OCI-LY1 (cell line): ENCODE data around the gene SLC29A2.

Experiments
- H2AFZ ChIP-seq: fragments of 200-600 bp; sonication (generic), shearing (Covaris generic); 2 replicates; pipeline ENCODE4 v1.6.0; 2014; ENCODE audit warnings: antibody characterized with exemption, mild to moderate bottlenecking, low read length
- H3F3A ChIP-seq: fragments of 200-600 bp; sonication (generic), shearing (Covaris generic); 2 replicates; pipeline ENCODE4 v1.6.0; 2014; ENCODE audit warnings: mild to moderate bottlenecking, antibody characterized with exemption, low read length, moderate library complexity; ENCODE audit not compliant: insufficient read depth
- H3K27ac ChIP-seq: fragments of 200-600 bp; sonication (generic); 2 replicates; pipeline ENCODE4 v1.5.1; 2014; ENCODE audit warnings: low read length, mixed run types, mild to moderate bottlenecking, low read depth; ENCODE audit not compliant: poor library complexity, severe bottlenecking
- H3K27me3 ChIP-seq: fragments of 200-600 bp; sonication (generic); 2 replicates; pipeline ENCODE4 v1.6.0; 2014; ENCODE audit warnings: antibody characterized with exemption, mild to moderate bottlenecking, low read length, moderate library complexity; ENCODE audit not compliant: insufficient read depth
- H3K36me3 ChIP-seq: fragments of 200-600 bp; sonication (generic); 2 replicates; pipeline ENCODE4 v1.6.1; 2014; ENCODE audit warnings: mild to moderate bottlenecking, antibody characterized with exemption, low read length, moderate library complexity, mixed read lengths; ENCODE audit not compliant: insufficient read depth
- H3K4me1 ChIP-seq: fragments of 200-600 bp; sonication (generic); 2 replicates; pipeline ENCODE4 v1.5.1; 2014; ENCODE audit warnings: mild to moderate bottlenecking, low read length, moderate library complexity; ENCODE audit not compliant: insufficient read depth, severe bottlenecking
- H3K4me2 ChIP-seq: fragments of 200-600 bp; sonication (generic), shearing (Covaris generic); 2 replicates; pipeline ENCODE4 v1.6.1; 2014; ENCODE audit warnings: low read length
- H3K4me3 ChIP-seq: fragments of 200-600 bp; sonication (generic); 2 replicates; pipeline ENCODE4 v1.5.1; 2014; ENCODE audit warnings: low read length, low read depth, mild to moderate bottlenecking, mixed read lengths; ENCODE audit not compliant: poor library complexity, severe bottlenecking
- H3K79me2 ChIP-seq: fragments of 200-600 bp; shearing (Covaris generic); 2 replicates; pipeline ENCODE4 v1.6.1; 2016; ENCODE audit warnings: mixed run types, low read length, mixed read lengths; ENCODE audit not compliant: insufficient read depth
- H3K9ac ChIP-seq: fragments of 200-600 bp; sonication (generic), shearing (Covaris generic); 2 replicates; pipeline ENCODE4 v1.6.1; 2014; ENCODE audit warnings: mild to moderate bottlenecking, low read length, mixed read lengths
- H3K9me2 ChIP-seq: fragments of 200-600 bp; sonication (generic), shearing (Covaris generic); 2 replicates; pipeline ENCODE4 v1.6.1; 2014; ENCODE audit warnings: low read depth, mild to moderate bottlenecking, low read length, mixed read lengths
- H3K9me3 ChIP-seq: fragments of 200-600 bp; shearing (Covaris generic); 2 replicates; pipeline ENCODE4 v1.6.1; 2014; ENCODE audit warnings: low read length, mixed read lengths
- H4K20me1 ChIP-seq: fragments of 200-600 bp; sonication (generic), shearing (Covaris generic); 2 replicates; pipeline ENCODE4 v1.6.0; 2016; ENCODE audit warnings: mild to moderate bottlenecking, low read length; ENCODE audit not compliant: insufficient read depth
- CTCF ChIP-seq: fragments of 200-600 bp; sonication (generic), shearing (Covaris generic); IDR thresholded peaks from 2 replicates; pipeline ENCODE4 v1.5.1; 2017; ENCODE audit warnings: mild to moderate bottlenecking, antibody characterized with exemption, low read length, moderate library complexity, mixed read lengths
- EZH2 ChIP-seq: fragments of 200-600 bp; sonication (generic), shearing (Covaris generic); IDR thresholded peaks from 2 replicates; pipeline ENCODE4 v1.8.0; 2017; ENCODE audit warnings: borderline replicate concordance, mixed run types, mild to moderate bottlenecking, antibody characterized with exemption, low read length, moderate library complexity, mixed read lengths

SLC29A2 gene

GRCh38 chr11:66365166-66365565, 6.4 kb downstream of the SLC29A2 start:
- H3K79me2 ChIP-seq: peaks cover 2% of the 10 kb centered on the region; the same call in 1 of the 2 replicates
- no peak overlapping the region for H2AFZ ChIP-seq
- H3K27ac ChIP-seq: no peak overlapping the region
- no peaks in the 10 kb centered on the region for H3K9me2 ChIP-seq
- H3K4me3 ChIP-seq: no peak overlapping the region
- H3F3A ChIP-seq: no peaks in the 10 kb centered on the region
- H3K36me3 ChIP-seq: peaks cover 83% of the 10 kb centered on the region
- H3K27me3 ChIP-seq: no peaks in the 10 kb centered on the region
- no peaks in the 10 kb centered on the region for H3K9me3 ChIP-seq
- no peak for TF ChIP-seq CTCF
- TF ChIP-seq EZH2: no peak
- H3K4me2 ChIP-seq: no peak overlapping the region
- H4K20me1 ChIP-seq: no peaks in the 10 kb centered on the region
- no peak overlapping the region for H3K9ac ChIP-seq
- H3K4me1 ChIP-seq: peaks cover 10% of the 10 kb centered on the region

- no peaks in the 10 kb centered on the region for H4K20me1 ChIP-seq
- no peaks in the 10 kb centered on the region for H3K9me3 ChIP-seq
- no peak overlapping the region for H2AFZ ChIP-seq
- no peak overlapping the region for H3K4me2 ChIP-seq
- H3K27me3 ChIP-seq: no peaks in the 10 kb centered on the region
- no peak overlapping the region for H3K4me3 ChIP-seq
- TF ChIP-seq CTCF: peak; percentile 85
- TF ChIP-seq EZH2: no peak
- no peaks in the 10 kb centered on the region for H3F3A ChIP-seq
- H3K9me2 ChIP-seq: no peaks in the 10 kb centered on the region
- no peaks in the 10 kb centered on the region for H3K79me2 ChIP-seq
- peaks cover 71% of the 10 kb centered on the region for H3K36me3 ChIP-seq
- no peak overlapping the region for H3K9ac ChIP-seq
- no peak overlapping the region for H3K27ac ChIP-seq
- H3K4me1 ChIP-seq: no peaks in the 10 kb centered on the region
These were observed 7.6 kb downstream of the SLC29A2 start for GRCh38 chr11:66363805-66364535.

GRCh38 chr11:66363187-66363601, 8.4 kb downstream of the SLC29A2 start:
- H3K9ac ChIP-seq: no peak overlapping the region
- TF ChIP-seq CTCF: no peak
- no peak for TF ChIP-seq EZH2
- H4K20me1 ChIP-seq: no peaks in the 10 kb centered on the region
- no peak overlapping the region for H3K4me2 ChIP-seq
- no peaks in the 10 kb centered on the region for H3K4me1 ChIP-seq
- no peaks in the 10 kb centered on the region for H3K27me3 ChIP-seq
- no peaks in the 10 kb centered on the region for H3K9me2 ChIP-seq
- no peak overlapping the region for H3K27ac ChIP-seq
- H3K36me3 ChIP-seq: peaks cover 63% of the 10 kb centered on the region
- no peak overlapping the region for H2AFZ ChIP-seq
- H3K9me3 ChIP-seq: no peaks in the 10 kb centered on the region
- H3K79me2 ChIP-seq: no peaks in the 10 kb centered on the region
- no peak overlapping the region for H3K4me3 ChIP-seq
- no peaks in the 10 kb centered on the region for H3F3A ChIP-seq
